Thymus (tissue), 11 donors: ENCODE results near the gene PCDHGA7. TPM values are rescaled to one million over a fixed set of nuclear protein-coding genes. Genes with fewer than 3 reads are reported as not detected.
"Not testable (repeated sequence)": the region's sequence is repeated elsewhere in the genome, so short reads cannot be mapped to it uniquely, and the experiment has no call there.

Experiments
- DNase-seq, 9 donors: peaks; one replicate each; pipeline ENCODE4 v3.0.0-alpha.2; 2013; ENCODE audit warnings: low spot score in 9 of 9, low read depth in 6 of 9, missing footprints in 1 of 9
- H3K27ac ChIP-seq, 2 donors: one replicate each; pipeline ENCODE4 v1.5.1; 2013; ENCODE audit warnings: control low read depth in 1 of 2, low read depth in 1 of 2, low read length in 1 of 2, mild to moderate bottlenecking in 1 of 2, moderate library complexity in 1 of 2
- H3K27me3 ChIP-seq, 2 donors: one replicate each; pipeline ENCODE4 v1.5.1; 2013; ENCODE audit warnings: low read length in 1 of 2; ENCODE audit not compliant: control insufficient read depth in 2 of 2, insufficient read depth in 1 of 2
- H3K36me3 ChIP-seq, 2 donors: one replicate each; pipeline ENCODE4 v1.5.1; 2013; ENCODE audit warnings: low read length in 1 of 2, mild to moderate bottlenecking in 1 of 2, moderate library complexity in 1 of 2; ENCODE audit not compliant: control insufficient read depth in 2 of 2, insufficient read depth in 2 of 2
- H3K4me1 ChIP-seq, 2 donors: one replicate each; pipeline ENCODE4 v1.5.1; 2013; ENCODE audit warnings: low read length in 2 of 2; ENCODE audit not compliant: control insufficient read depth in 2 of 2, insufficient read depth in 2 of 2
- H3K4me3 ChIP-seq, 2 donors: one replicate each; pipeline ENCODE4 v1.5.1; 2013; ENCODE audit warnings: low read length in 2 of 2, control low read depth in 1 of 2, mild to moderate bottlenecking in 1 of 2
- H3K9me3 ChIP-seq, 2 donors: one replicate each; pipeline ENCODE4 v1.5.1; 2013; ENCODE audit warnings: low read length in 1 of 2, mild to moderate bottlenecking in 1 of 2; ENCODE audit not compliant: control insufficient read depth in 2 of 2, insufficient read depth in 1 of 2
- WGBS: extraction: QIAGEN DNeasy Blood & Tissue Kit; methylation state at CpG from one replicate; pipeline ENCODE4 v1.1.7; 2013; 5-methylcytosine and 5-hydroxymethylcytosine counted together
- polyA plus RNA-seq: library from polyadenylated mRNA; stranded (reverse); fragments of 200-250 nt; gene quantifications from one replicate; pipeline ENCODE4 v1.2.3, GENCODE V29; 2013
- total RNA-seq: library from RNA; stranded (reverse); fragments of 120-200 nt; gene quantifications from one replicate; pipeline ENCODE4 v1.2.4, GENCODE V29; 2013
- donor health status: healthy.

The PCDHGA7 gene
- total and polyA plus RNA-seq, 2 donors = 0.28 to 0.46 TPM

DNA sequence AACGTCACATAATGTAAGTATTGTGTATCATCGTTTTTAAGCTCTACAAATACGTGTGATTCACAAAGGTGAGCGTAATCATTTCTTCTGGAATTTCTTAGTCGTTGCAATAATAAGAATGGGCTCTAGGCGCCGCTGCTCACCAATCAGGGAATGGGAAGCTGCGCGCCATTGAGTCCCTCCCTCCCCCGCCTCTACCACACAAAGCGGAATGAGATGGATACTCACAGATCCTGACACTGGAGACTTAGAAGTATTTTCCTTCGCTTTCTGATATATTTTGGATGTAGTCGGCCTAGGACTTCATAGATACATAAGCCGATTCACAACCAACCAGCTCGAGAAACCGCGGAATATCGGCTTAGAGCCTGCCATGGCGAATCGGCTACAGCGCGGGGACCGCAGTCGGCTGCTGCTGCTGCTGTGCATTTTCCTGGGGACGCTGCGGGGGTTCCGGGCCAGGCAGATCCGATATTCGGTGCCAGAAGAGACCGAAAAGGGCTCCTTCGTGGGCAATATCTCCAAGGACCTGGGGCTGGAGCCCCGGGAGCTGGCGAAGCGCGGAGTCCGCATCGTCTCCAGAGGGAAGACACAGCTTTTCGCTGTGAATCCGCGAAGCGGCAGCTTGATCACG is 38.4 kb downstream of the PCDHGA7 start, which contains the start of gene PCDHGA11:
PCDHGA11 (plus strand) TSS at position 197 of the 634 bp plus-strand sequence; CDS start at position 374, 177 bp downstream.
- H3K27ac ChIP-seq = no peak within 1 kb of the TSS
- H3K4me1 ChIP-seq = peaks cover 0 to 6% of the 10 kb centered on the region in 2 donors
- WGBS = 8% methylated on average over 42 of the region's 42 CpGs
- no peaks in the 10 kb centered on the region for H3K36me3 ChIP-seq
- DNase-seq = peak in 5 of 9 donors; percentile 24 to 76 (median 48)
- peaks cover 19 to 36% of the 10 kb centered on the region in 2 donors for H3K9me3 ChIP-seq
- peak within 1 kb of the TSS; percentile 43 for H3K4me3 ChIP-seq
- H3K27me3 ChIP-seq = peaks cover 48 to 88% of the 10 kb centered on the region in 2 donors

DNA sequence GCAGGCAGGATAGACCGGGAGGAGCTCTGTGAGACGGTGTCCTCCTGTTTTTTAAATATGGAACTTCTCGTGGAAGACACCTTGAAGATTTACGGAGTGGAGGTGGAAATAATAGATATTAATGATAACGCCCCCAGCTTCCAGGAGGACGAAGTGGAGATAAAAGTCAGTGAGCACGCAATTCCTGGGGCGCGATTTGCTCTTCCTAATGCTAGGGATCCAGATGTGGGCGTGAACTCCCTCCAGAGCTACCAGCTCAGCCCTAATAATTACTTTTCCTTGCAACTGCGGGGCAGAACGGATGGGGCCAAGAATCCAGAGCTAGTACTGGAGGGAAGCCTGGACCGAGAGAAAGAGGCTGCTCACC is 38.9 kb downstream of the PCDHGA7 start:
- peak overlapping the region; percentile 43 for H3K4me3 ChIP-seq
- no peak for DNase-seq
- H3K36me3 ChIP-seq = no peaks in the 10 kb centered on the region
- peaks cover 45 to 88% of the 10 kb centered on the region in 2 donors for H3K27me3 ChIP-seq
- H3K9me3 ChIP-seq = peaks cover 19 to 36% of the 10 kb centered on the region in 2 donors
- WGBS = 12% methylated on average over 13 of the region's 13 CpGs
- no peak overlapping the region for H3K27ac ChIP-seq
- peaks cover 0 to 6% of the 10 kb centered on the region in 2 donors for H3K4me1 ChIP-seq

GRCh38 chr5:141422742-141423291 is 40.3 kb downstream of the PCDHGA7 start:
- no peak for DNase-seq

GRCh38 chr5:141427783-141428426 is 45.4 kb downstream of the PCDHGA7 start:
- DNase-seq = no peak
- 67% methylated on average over 53 of the region's 53 CpGs for WGBS
- H3K27me3 ChIP-seq = peaks cover 21 to 85% of the 10 kb centered on the region in 2 donors

More at GRCh38 chr5:141422742-141423291, 40.3 kb downstream of the PCDHGA7 start:
- Histone ChIP-seq H3K36me3 (no peaks in the 10 kb centered on the region), H3K4me3 (no peak overlapping the region), H3K27ac (no peak overlapping the region), H3K9me3 (peaks cover 22 to 42% of the 10 kb centered on the region in 2 donors), H3K27me3 (peaks cover 39 to 88% of the 10 kb centered on the region in 2 donors), H3K4me1 (peaks cover 0 to 6% of the 10 kb centered on the region in 2 donors)
- 35% methylated on average over 42 of the region's 42 CpGs for WGBS

GRCh38 chr5:141430332-141431113 is 48.0 kb downstream of the PCDHGA7 start, which contains the start of gene PCDHGA12:
TSS of gene PCDHGA12 (plus strand) at chr5:141430507. CDS start at chr5:141430760, 253 bp downstream.
- peak in 1 of 9 donors; percentile 49 for DNase-seq
- 16% methylated on average over 33 of the region's 33 CpGs for WGBS

More at GRCh38 chr5:141427783-141428426, 45.4 kb downstream of the PCDHGA7 start:
- Histone ChIP-seq H3K9me3 (peaks cover 17 to 35% of the 10 kb centered on the region in 2 donors), H3K27ac (no peak overlapping the region), H3K36me3 (no peaks in the 10 kb centered on the region), H3K4me3 (no peak overlapping the region), H3K4me1 (no peaks in the 10 kb centered on the region)

GRCh38 chr5:141431286-141431685 is 48.7 kb downstream of the PCDHGA7 start:
- Histone ChIP-seq H3K27me3 (peaks cover 18 to 73% of the 10 kb centered on the region in 2 donors), H3K4me1 (no peaks in the 10 kb centered on the region), H3K36me3 (no peaks in the 10 kb centered on the region), H3K27ac (no peak overlapping the region), H3K9me3 (peaks cover 17 to 30% of the 10 kb centered on the region in 2 donors), H3K4me3 (peak overlapping the region in 1 of 2 donors; percentile 14)
- 21% methylated on average over 37 of the region's 37 CpGs for WGBS
- no peak for DNase-seq

More at GRCh38 chr5:141430332-141431113, 48.0 kb downstream of the PCDHGA7 start, which contains the start of gene PCDHGA12:
- H3K9me3 ChIP-seq = peaks cover 17 to 30% of the 10 kb centered on the region in 2 donors
- H3K27me3 ChIP-seq = peaks cover 18 to 81% of the 10 kb centered on the region in 2 donors
- no peaks in the 10 kb centered on the region for H3K36me3 ChIP-seq
- no peak within 1 kb of the TSS for H3K27ac ChIP-seq
- H3K4me1 ChIP-seq = no peaks in the 10 kb centered on the region
- H3K4me3 ChIP-seq = peak within 1 kb of the TSS in 1 of 2 donors; percentile 14

GRCh38 chr5:141432308-141432707 is 49.8 kb downstream of the PCDHGA7 start:
- H3K36me3 ChIP-seq, DNase-seq, H3K27ac ChIP-seq, H3K4me3 ChIP-seq, H3K4me1 ChIP-seq: not testable (repeated sequence)
- H3K9me3 ChIP-seq = peaks cover 17 to 29% of the 10 kb centered on the region in 2 donors
- WGBS = 47% methylated on average over 38 of the region's 38 CpGs
- peaks cover 17 to 63% of the 10 kb centered on the region in 2 donors for H3K27me3 ChIP-seq

- not testable (repeated sequence) for DNase-seq, H3K36me3 ChIP-seq, H3K4me1 ChIP-seq, H3K27ac ChIP-seq, H3K4me3 ChIP-seq
- WGBS = 39% methylated on average over 29 of the region's 29 CpGs
- peaks cover 16 to 59% of the 10 kb centered on the region in 2 donors for H3K27me3 ChIP-seq
- H3K9me3 ChIP-seq = peaks cover 15 to 25% of the 10 kb centered on the region in 2 donors
Measured at GRCh38 chr5:141432726-141433125, 50.2 kb downstream of the PCDHGA7 start.
